ENCODE results near the gene LGALS8.

LGALS8 gene

GRCh38 chr1:236491469-236492136, 32.2 kb upstream of the LGALS8 start:
- TF ChIP-seq CTCF (IDR thresholded peaks at IDR 0.05; ENCODE audit: low read depth, low read length) = no peak
- H3K4me3 ChIP-seq (ENCODE audit: low read depth, low read length) = no peak overlapping the region

- no peak for TF ChIP-seq CTCF (IDR thresholded peaks at IDR 0.05; ENCODE audit: low read depth, low read length)
- no peak overlapping the region for H3K4me3 ChIP-seq (ENCODE audit: low read depth, low read length)
These were observed 31.4 kb upstream of the LGALS8 start for GRCh38 chr1:236492378-236492777.

GRCh38 chr1:236494082-236494481, 29.7 kb upstream of the LGALS8 start:
- no peak overlapping the region for H3K4me3 ChIP-seq (ENCODE audit: low read depth, low read length)
- no peak for TF ChIP-seq CTCF (IDR thresholded peaks at IDR 0.05; ENCODE audit: low read depth, low read length)

- no peak for TF ChIP-seq CTCF (IDR thresholded peaks at IDR 0.05; ENCODE audit: low read depth, low read length)
- no peak overlapping the region for H3K4me3 ChIP-seq (ENCODE audit: low read depth, low read length)
These were observed 29.0 kb upstream of the LGALS8 start for GRCh38 chr1:236494586-236495466.

GRCh38 chr1:236495467-236496112, 28.2 kb upstream of the LGALS8 start:
- no peak overlapping the region for H3K4me3 ChIP-seq (ENCODE audit: low read depth, low read length)
- TF ChIP-seq CTCF (IDR thresholded peaks at IDR 0.05; ENCODE audit: low read depth, low read length) = no peak

- TF ChIP-seq CTCF (IDR thresholded peaks at IDR 0.05; ENCODE audit: low read depth, low read length) = no peak
- H3K4me3 ChIP-seq (ENCODE audit: low read depth, low read length) = no peak overlapping the region
These were observed 25.9 kb upstream of the LGALS8 start for GRCh38 chr1:236497908-236498307.

- H3K4me3 ChIP-seq (ENCODE audit: low read depth, low read length) = no peak overlapping the region
- TF ChIP-seq CTCF (IDR thresholded peaks at IDR 0.05; ENCODE audit: low read depth, low read length) = no peak
These were observed 22.7 kb upstream of the LGALS8 start for GRCh38 chr1:236501093-236501492.

All from WI38 (cell line).